Measurements from ENCODE around the gene DSP.

Gene DSP

GRCh38 chr6:7538484-7538883, 3.0 kb upstream of the DSP start:
- DNase-seq (ENCODE audit: low read depth in 2 of 2), result no peak

GRCh38 chr6:7540595-7540994, 876 bp upstream of the DSP start:
- DNase-seq (ENCODE audit: low read depth in 2 of 2), result no peak

- DNase-seq (ENCODE audit: low read depth in 2 of 2), result no peak
Observed at GRCh38 chr6:7542065-7542873, 798 bp downstream of the DSP start.

GRCh38 chr6:7542874-7543624, 1.6 kb downstream of the DSP start:
- DNase-seq (ENCODE audit: low read depth in 2 of 2), result no peak

- no peak for DNase-seq (ENCODE audit: low read depth in 2 of 2)
Observed at GRCh38 chr6:7543789-7544424, 2.4 kb downstream of the DSP start.

GRCh38 chr6:7544597-7544996, 3.1 kb downstream of the DSP start:
- no peak for DNase-seq (ENCODE audit: low read depth in 2 of 2)

- no peak for DNase-seq (ENCODE audit: low read depth in 2 of 2)
Observed at GRCh38 chr6:7545316-7546019, 4.0 kb downstream of the DSP start.

DNA sequence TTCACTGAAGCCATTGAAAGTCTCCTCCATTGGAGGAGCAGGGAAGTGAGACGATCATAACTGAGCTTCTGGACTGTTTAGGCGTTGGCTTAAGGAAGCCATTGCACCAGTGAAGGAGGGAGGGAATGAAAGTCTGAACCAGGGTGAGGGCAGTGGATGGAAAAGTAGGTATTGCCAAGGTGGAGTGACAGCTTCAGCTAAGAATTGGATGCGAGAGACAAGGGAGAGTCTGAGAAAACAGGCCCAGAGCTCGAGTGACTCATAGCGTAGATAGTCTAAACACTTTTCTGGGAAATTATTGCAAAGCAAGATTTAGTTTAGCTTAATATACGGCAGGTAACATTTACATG, 4.5 kb downstream of the DSP start:
- DNase-seq (ENCODE audit: low read depth in 2 of 2), result no peak

- DNase-seq (ENCODE audit: low read depth in 2 of 2), result no peak
Observed at GRCh38 chr6:7546383-7546782, 4.9 kb downstream of the DSP start.

DNA sequence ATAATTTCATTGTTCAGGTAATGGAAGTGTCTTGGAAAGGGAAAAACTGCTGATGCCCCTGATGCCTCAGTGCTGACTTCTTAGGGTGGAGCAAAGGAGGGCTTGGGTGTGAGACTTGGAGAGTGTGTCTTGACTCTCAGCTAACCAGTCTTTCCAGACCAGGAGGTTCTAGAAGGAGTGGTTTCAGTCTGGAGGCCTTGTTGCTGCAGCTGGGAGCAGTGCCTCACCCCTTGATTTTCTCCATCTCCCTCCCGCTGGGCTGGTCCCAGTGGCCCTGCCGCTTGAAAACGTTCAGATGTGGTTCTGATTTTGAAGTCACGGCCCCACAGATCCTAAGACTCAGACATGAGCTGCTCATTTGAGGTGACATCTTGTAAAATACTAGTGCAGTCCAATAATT, 5.4 kb downstream of the DSP start:
- no peak for DNase-seq (ENCODE audit: low read depth in 2 of 2)

DNA sequence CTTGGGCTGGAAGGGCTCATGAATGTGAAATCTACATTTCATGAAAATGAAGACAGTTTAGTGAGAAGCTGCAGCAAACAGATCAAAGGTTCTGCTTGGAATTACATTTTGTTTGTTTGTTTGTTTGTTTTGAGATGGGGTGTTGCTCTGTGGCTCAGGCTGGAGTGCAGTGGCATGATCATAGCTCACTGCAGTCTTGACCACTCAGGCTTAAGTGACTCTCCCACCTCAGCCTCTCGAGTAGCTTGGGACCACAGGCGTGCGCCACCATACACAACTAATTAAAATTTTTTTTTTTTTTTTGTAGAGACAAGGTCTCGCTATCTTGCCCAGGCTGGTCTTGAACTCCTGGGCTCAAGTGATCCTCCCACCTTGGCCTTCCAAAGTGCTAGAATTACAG, 5.8 kb downstream of the DSP start:
- no peak for DNase-seq (ENCODE audit: low read depth in 2 of 2)

DNA sequence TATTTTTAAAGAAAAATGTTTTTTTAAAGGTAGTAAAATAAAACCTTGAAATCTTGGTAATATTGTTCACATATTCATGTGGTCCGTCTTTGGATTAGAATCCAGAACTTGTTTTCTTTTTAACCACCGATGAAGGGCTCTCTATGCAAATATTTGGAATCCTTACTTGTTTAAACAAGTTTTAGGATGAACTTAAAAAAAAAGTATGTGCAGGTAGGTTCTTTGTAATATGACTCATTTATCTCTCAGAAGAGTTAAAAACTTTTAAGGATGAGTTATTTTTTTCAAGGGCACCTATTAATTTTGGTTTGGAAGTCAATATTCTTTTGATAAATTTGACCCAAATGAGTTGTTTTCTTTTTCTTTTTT, 8.9 kb downstream of the DSP start:
- no peak for DNase-seq (ENCODE audit: low read depth in 2 of 2)

DNA sequence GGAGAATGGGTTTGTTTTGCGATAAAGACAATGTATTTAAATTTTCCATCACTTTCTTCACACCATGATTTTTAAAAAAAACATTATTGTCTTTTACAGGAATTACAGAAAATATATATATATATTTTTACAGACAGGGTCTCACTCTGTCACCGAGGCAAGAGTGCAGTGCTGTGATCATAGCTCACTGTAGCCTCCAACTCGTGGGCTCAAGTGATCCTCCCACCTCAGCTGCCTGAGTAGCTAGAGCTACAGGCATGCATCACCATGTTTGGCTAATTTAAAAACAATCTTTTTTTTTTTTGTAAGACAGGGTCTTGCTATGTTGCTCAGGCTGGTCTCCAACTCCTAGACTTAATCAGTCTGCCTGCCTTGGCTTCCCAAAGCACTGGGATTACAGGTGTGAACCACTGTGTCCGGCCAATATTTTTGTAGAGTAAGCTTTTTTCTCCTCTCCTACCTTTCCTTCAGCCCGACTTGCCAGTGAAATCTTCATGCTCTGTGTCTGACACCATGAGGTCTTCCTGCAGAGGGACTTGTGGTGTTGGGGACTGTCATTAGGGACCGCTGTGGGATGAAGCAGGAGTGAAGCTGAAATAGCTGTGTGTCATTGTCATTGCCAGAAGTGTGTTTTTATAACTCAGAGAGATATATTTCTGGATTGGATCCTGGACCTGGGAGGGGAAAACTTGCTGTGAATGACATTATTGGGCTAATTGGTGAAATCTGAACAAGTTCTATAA, 13.2 kb downstream of the DSP start:
- no peak for DNase-seq (ENCODE audit: low read depth in 2 of 2)

- no peak for DNase-seq (ENCODE audit: low read depth in 2 of 2)
Observed at GRCh38 chr6:7555671-7556070, 14.2 kb downstream of the DSP start.

- DNase-seq (ENCODE audit: low read depth in 2 of 2), result no peak
Observed at GRCh38 chr6:7556394-7557106, 15.1 kb downstream of the DSP start.

- DNase-seq (ENCODE audit: low read depth in 2 of 2), result no peak
Observed at GRCh38 chr6:7557652-7558051, 16.2 kb downstream of the DSP start.

- DNase-seq (ENCODE audit: low read depth in 2 of 2), result no peak
Observed at GRCh38 chr6:7558781-7559180, 17.3 kb downstream of the DSP start.

DNA sequence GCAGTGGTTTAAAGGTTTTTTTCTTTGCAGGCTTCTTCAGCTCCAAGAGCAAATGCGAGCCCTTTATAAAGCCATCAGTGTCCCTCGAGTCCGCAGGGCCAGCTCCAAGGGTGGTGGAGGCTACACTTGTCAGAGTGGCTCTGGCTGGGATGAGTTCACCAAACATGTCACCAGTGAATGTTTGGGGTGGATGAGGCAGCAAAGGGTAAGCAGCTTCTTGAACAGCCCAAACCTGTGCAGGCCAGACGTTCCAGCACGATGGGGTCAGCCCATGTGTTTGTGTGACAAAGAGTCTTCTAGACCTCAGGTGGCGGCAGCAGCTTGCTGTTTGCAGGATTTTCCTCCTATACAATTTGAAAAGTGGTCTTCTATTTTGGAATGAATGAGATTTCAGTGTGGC, 17.7 kb downstream of the DSP start:
- DNase-seq (ENCODE audit: low read depth in 2 of 2), result no peak

DNA sequence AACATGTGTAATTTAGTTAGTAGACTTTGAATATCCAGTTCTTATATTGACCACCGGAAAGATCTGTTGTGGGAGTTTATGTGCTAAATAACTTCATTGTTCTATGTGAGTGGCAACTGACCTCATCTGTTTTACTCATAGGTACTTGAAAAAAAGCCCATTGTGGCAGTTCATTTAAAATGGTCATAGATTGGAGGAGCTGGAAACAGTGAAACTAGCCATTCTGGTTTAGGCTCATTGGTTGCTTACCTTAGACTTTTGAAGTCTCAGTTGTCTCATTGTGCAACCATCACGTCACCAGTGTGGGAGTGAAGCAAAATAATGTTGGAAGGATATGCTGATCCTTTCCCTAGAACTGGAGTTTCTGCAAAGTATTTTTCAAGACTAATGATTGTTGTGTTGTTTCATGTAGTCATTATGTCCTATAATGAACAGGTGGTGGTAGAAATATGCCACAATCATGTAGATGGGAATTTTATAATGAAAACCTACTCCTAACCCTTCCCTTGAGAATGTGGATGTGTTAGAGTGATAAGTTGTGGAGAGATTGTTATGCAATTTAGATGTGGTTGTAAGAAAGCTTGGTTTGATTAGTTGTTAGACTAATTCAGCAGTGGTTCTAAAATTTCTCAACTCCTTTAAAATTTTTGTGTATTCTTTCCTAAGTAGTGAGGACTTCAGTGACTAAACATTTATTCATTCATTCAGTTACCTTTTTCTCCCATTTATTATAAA, 18.3 kb downstream of the DSP start:
- DNase-seq (ENCODE audit: low read depth in 2 of 2), result no peak
